ENCODE data around the gene SAMD15. TPM values are rescaled to one million over a fixed set of nuclear protein-coding genes. Genes with fewer than 3 reads are reported as not detected.

Gene SAMD15
- total and polyA plus RNA-seq, 8 donors = 1.7 to 5.7 (median 4.3) TPM

- no peak for DNase-seq
- Histone ChIP-seq H3K27ac (no peak overlapping the region), H3K4me3 (no peak overlapping the region), H3K27me3 (no peaks in the 10 kb centered on the region), H3K36me3 (no peaks in the 10 kb centered on the region), H3K4me1 (peaks cover 0 to 1% of the 10 kb centered on the region in 2 donors), H3K9me3 (no peaks in the 10 kb centered on the region)
- ATAC-seq = no peak
- intact Hi-C loops (cut with DNase I) = no loop called here
- no peak for TF ChIP-seq CTCF (IDR thresholded peaks at IDR 0.05)
Observed at GRCh38 chr14:77400216-77400615, 23.0 kb downstream of the SAMD15 start.

DNA sequence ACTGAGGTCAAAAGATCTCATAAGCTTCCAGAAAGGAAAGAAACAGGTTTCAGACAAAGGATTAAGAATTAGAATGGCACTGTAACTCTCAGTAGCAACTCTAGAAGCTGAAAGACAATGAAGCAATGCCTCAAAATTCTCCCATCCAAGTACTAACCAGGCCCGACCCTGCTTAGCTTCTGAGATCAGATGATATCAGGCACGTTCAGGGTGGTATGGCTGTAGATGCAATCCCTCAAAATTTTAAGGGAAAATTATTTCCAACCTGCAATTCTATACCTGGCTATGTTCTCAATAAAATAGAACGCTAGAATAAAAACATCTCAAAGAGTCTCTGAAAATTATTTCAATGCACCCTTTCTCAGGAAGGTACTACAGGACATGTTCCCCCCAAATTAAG lies 26.6 kb downstream of the SAMD15 start:
- Histone ChIP-seq H3K36me3 (no peaks in the 10 kb centered on the region), H3K27ac (no peak overlapping the region), H3K4me3 (no peak overlapping the region), H3K27me3 (no peaks in the 10 kb centered on the region), H3K4me1 (peaks cover 0 to 27% of the 10 kb centered on the region in 2 donors), H3K9me3 (no peaks in the 10 kb centered on the region)
- DNase-seq (no peak), ATAC-seq (no peak)
- no peak for TF ChIP-seq CTCF (IDR thresholded peaks at IDR 0.05)
- intact Hi-C loops (cut with DNase I) = no loop called here

DNA sequence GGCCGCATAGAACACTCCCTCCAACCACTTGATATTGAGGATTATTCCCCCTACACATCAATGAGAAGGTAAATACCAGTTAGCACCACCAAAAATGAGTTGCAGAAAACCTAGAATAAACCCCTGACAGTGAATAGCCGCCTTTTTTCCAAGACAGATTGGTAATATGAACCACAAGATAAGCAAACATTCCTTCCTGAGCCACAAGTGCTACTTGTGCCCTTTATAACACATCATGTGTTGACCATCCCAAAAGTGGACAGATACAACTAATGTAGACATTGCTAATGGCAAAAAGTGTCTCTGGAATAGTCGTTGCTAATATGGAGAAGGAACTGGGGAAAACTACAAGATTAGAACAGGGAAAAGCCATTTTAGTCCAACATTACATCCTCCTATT lies 28.9 kb downstream of the SAMD15 start:
- Histone ChIP-seq H3K4me1 (peaks cover 0 to 27% of the 10 kb centered on the region in 2 donors), H3K27ac (peak overlapping the region in 1 of 2 donors; percentile 89), H3K36me3 (no peaks in the 10 kb centered on the region), H3K9me3 (no peaks in the 10 kb centered on the region), H3K27me3 (no peaks in the 10 kb centered on the region), H3K4me3 (no peak overlapping the region)
- no peak for TF ChIP-seq CTCF (IDR thresholded peaks at IDR 0.05)
- intact Hi-C loops (cut with DNase I) = no loop called here
- peak; percentile 27 for ATAC-seq
- no peak for DNase-seq

DNA sequence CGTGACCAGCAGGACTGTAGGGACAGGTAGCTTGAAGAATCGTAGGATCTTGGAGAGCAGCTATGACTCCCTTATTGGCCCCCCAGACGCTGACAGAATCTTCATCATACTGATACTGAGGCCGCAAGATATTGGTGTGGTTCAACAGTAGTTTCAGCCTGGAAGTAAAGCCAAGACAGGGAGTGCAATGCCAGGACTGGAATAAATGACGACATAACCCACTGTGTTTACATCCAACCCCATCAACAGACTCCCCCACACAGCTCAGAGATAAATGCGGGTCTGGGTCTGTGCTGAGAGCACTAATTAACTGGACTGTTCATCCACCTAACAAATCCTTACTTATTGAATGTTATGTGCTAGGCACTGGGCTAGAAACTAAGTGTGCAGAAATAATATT lies 29.5 kb downstream of the SAMD15 start:
- ATAC-seq = peak; percentile 64
- no peak for TF ChIP-seq CTCF (IDR thresholded peaks at IDR 0.05)
- intact Hi-C loops (cut with DNase I) = no loop called here
- Histone ChIP-seq H3K27ac (peak overlapping the region in 1 of 2 donors; percentile 89), H3K4me3 (no peak overlapping the region), H3K4me1 (peaks cover 0 to 27% of the 10 kb centered on the region in 2 donors), H3K27me3 (no peaks in the 10 kb centered on the region), H3K36me3 (no peaks in the 10 kb centered on the region), H3K9me3 (no peaks in the 10 kb centered on the region)
- DNase-seq = peak in 2 of 4 donors; percentile 11 to 26

- intact Hi-C loops (cut with DNase I) = no loop called here
- H3K4me3 ChIP-seq = peak overlapping the region in 1 of 2 donors; percentile 1
- H3K27me3 ChIP-seq = no peaks in the 10 kb centered on the region
- ATAC-seq = peak; percentile 46
- H3K27ac ChIP-seq = peak overlapping the region in 1 of 2 donors; percentile 89
- no peaks in the 10 kb centered on the region for H3K9me3 ChIP-seq
- no peak for DNase-seq
- no peak for TF ChIP-seq CTCF (IDR thresholded peaks at IDR 0.05)
- no peaks in the 10 kb centered on the region for H3K36me3 ChIP-seq
- H3K4me1 ChIP-seq = peaks cover 0 to 27% of the 10 kb centered on the region in 2 donors
Observed at GRCh38 chr14:77407158-77407557, 30.0 kb downstream of the SAMD15 start.
